Neural cell (in vitro differentiated cells): ENCODE results near the gene HUNK. TPM values are rescaled to one million over a fixed set of nuclear protein-coding genes. Genes with fewer than 3 reads are reported as not detected.
"Not testable (repeated sequence)": the region's sequence is repeated elsewhere in the genome, so short reads cannot be mapped to it uniquely, and the experiment has no call there.

Experiments
- H2AFZ ChIP-seq: fragments of 200-600, 300-800 bp; sonication (generic), shearing (Covaris generic); 2 replicates; pipeline ENCODE4 v1.6.0; 2014; ENCODE audit warnings: low read depth, mild to moderate bottlenecking, antibody characterized with exemption, low read length, moderate library complexity
- H3F3A ChIP-seq: fragments of 200-600 bp; shearing (Covaris generic); 2 replicates; pipeline ENCODE4 v1.6.1; 2016; ENCODE audit warnings: mild to moderate bottlenecking, moderate library complexity, mixed read lengths, antibody characterized with exemption, low read length; ENCODE audit not compliant: insufficient read depth, poor library complexity, severe bottlenecking
- H3K27ac ChIP-seq: fragments of 200-600, 300-800 bp; sonication (generic), shearing (Covaris generic); 2 replicates; pipeline ENCODE4 v1.5.1; 2014; ENCODE audit warnings: mild to moderate bottlenecking, low read length, moderate library complexity
- H3K27me3 ChIP-seq: fragments of 300-800, 200-600 bp; sonication (generic), shearing (Covaris generic); 2 replicates; pipeline ENCODE4 v1.6.0; 2014; ENCODE audit warnings: mild to moderate bottlenecking, low read depth, low read length, moderate library complexity; ENCODE audit not compliant: insufficient read depth
- H3K36me3 ChIP-seq: fragments of 300-800, 200-600 bp; sonication (generic), shearing (Covaris generic); 2 replicates; pipeline ENCODE4 v1.5.1; 2014; ENCODE audit warnings: mild to moderate bottlenecking, antibody characterized with exemption, low read length, moderate library complexity; ENCODE audit not compliant: insufficient read depth
- H3K4me2 ChIP-seq: fragments of 300-800, 200-600 bp; sonication (generic), shearing (Covaris generic); 2 replicates; pipeline ENCODE4 v1.6.0; 2014; ENCODE audit warnings: mild to moderate bottlenecking, low read length
- H3K4me3 ChIP-seq: fragments of 300-800, 200-600 bp; sonication (generic), shearing (Covaris generic); 2 replicates; pipeline ENCODE4 v1.5.1; 2014; ENCODE audit warnings: mild to moderate bottlenecking, low read length, moderate library complexity
- H3K79me2 ChIP-seq: fragments of 200-600 bp; shearing (Covaris generic); replicated peaks from 2 replicates; pipeline ENCODE4 v1.6.0; 2014; ENCODE audit warnings: mild to moderate bottlenecking, low read length, moderate library complexity; ENCODE audit not compliant: insufficient read depth
- H3K9ac ChIP-seq: fragments of 300-800, 200-600 bp; sonication (generic), shearing (Covaris generic); 2 replicates; pipeline ENCODE4 v1.6.1; 2016; ENCODE audit warnings: mild to moderate bottlenecking, low read length, mixed read lengths
- H3K9me2 ChIP-seq: fragments of 200-600 bp; shearing (Covaris generic); 2 replicates; pipeline ENCODE4 v1.6.1; 2016; ENCODE audit warnings: mild to moderate bottlenecking, low read length, mixed read lengths; ENCODE audit not compliant: insufficient read depth
- H3K9me3 ChIP-seq: fragments of 200-600, 300-800 bp; sonication (generic), shearing (Covaris generic); 2 replicates; pipeline ENCODE4 v1.6.1; 2016; ENCODE audit warnings: mild to moderate bottlenecking, mixed run types, low read length, moderate library complexity, mixed read lengths
- H4K20me1 ChIP-seq: fragments of 200-600 bp; shearing (Covaris generic); 2 replicates; pipeline ENCODE4 v1.6.1; 2016; ENCODE audit warnings: mild to moderate bottlenecking, mixed run types; ENCODE audit not compliant: insufficient read depth
- EP300 ChIP-seq: fragments of 450-650 bp; conservative IDR thresholded peaks from 2 replicates; pipeline ENCODE4 v1.6.1; 2014; ENCODE audit warnings: antibody characterized with exemption, mild to moderate bottlenecking, moderate library complexity; ENCODE audit not compliant: poor library complexity, severe bottlenecking
- EZH2 ChIP-seq: fragments of 200-600, 300-800 bp; shearing (Covaris generic), sonication (generic); IDR thresholded peaks from 2 replicates; pipeline ENCODE4 v1.6.1; 2014; ENCODE audit warnings: antibody characterized with exemption, low read length, borderline replicate concordance, mild to moderate bottlenecking; ENCODE audit not compliant: insufficient read depth, poor library complexity, severe bottlenecking
- MXI1 ChIP-seq: fragments of 450-650 bp; conservative IDR thresholded peaks from 2 replicates; pipeline ENCODE4 v1.6.1; 2014; ENCODE audit warnings: antibody characterized with exemption, mild to moderate bottlenecking; ENCODE audit not compliant: poor library complexity, severe bottlenecking
- POLR2AphosphoS5 ChIP-seq: IDR thresholded peaks from 2 replicates; pipeline ENCODE4 v1.6.1; 2012
- RAD21 ChIP-seq: fragments of 450-650 bp; conservative IDR thresholded peaks from 2 replicates; pipeline ENCODE4 v1.6.1; 2014; ENCODE audit warnings: antibody characterized with exemption, mild to moderate bottlenecking, moderate library complexity
- REST ChIP-seq: IDR thresholded peaks from 2 replicates; pipeline ENCODE4 v1.6.1; 2012; ENCODE audit warnings: borderline replicate concordance
- SMC3 ChIP-seq: fragments of 450-650 bp; conservative IDR thresholded peaks from 2 replicates; pipeline ENCODE4 v1.6.1; 2014; ENCODE audit warnings: antibody characterized with exemption, mild to moderate bottlenecking, moderate library complexity; ENCODE audit not compliant: poor library complexity
- TAF1 ChIP-seq: IDR thresholded peaks from 2 replicates; pipeline ENCODE4 v1.6.1; 2012; ENCODE audit warnings: low read depth
- polyA plus RNA-seq: library from polyadenylated mRNA; depleted of rRNA; stranded (reverse); fragments of >200 nt; gene quantifications from 2 replicates; pipeline ENCODE4 v1.2.3, GENCODE V29; 2014
- TF ChIP-seq, protein P1 (sequence below): fragments of 450-650 bp; IDR thresholded peaks from 2 replicates; pipeline ENCODE4 v1.5.1; 2014; ENCODE audit warnings: antibody characterized with exemption, mild to moderate bottlenecking, moderate library complexity; ENCODE audit not compliant: poor library complexity, severe bottlenecking

Gene HUNK
- polyA plus RNA-seq, 1 donor from 2014 or later: 9.3 TPM

DNA sequence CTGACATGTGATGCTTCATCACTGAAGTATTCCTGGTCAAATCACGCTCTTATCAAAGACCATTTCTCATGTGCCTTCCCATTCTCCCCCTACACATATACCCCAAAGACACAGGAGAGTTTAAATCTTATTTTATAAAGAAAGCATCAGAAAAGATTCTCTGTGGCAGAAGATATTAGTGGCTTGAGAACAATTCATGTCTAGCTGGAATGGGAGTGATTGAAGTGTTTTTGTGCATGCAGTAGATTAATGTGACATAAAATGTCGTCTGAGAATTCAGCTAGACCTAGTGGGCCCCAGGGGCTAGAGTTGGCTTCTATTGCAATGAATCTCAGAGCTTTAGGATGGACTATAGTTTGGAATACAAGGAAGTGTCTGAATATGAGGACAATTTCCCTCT, 163.9 kb downstream of the HUNK start:
- no peaks in the 10 kb centered on the region for H3K9me3 ChIP-seq
- H3K4me2 ChIP-seq: no peak overlapping the region
- no peak overlapping the region for H2AFZ ChIP-seq
- no peaks in the 10 kb centered on the region for H3F3A ChIP-seq
- no peak overlapping the region for H3K4me3 ChIP-seq
- no peaks in the 10 kb centered on the region for H3K27me3 ChIP-seq
- no peaks in the 10 kb centered on the region for H3K79me2 ChIP-seq
- no peaks in the 10 kb centered on the region for H3K9me2 ChIP-seq
- H3K27ac ChIP-seq: no peak overlapping the region
- TF ChIP-seq REST (no peak), POLR2AphosphoS5 (peak; percentile 51), TAF1 (no peak), EP300 (peak; percentile 46)
- TF ChIP-seq, protein P1, sequence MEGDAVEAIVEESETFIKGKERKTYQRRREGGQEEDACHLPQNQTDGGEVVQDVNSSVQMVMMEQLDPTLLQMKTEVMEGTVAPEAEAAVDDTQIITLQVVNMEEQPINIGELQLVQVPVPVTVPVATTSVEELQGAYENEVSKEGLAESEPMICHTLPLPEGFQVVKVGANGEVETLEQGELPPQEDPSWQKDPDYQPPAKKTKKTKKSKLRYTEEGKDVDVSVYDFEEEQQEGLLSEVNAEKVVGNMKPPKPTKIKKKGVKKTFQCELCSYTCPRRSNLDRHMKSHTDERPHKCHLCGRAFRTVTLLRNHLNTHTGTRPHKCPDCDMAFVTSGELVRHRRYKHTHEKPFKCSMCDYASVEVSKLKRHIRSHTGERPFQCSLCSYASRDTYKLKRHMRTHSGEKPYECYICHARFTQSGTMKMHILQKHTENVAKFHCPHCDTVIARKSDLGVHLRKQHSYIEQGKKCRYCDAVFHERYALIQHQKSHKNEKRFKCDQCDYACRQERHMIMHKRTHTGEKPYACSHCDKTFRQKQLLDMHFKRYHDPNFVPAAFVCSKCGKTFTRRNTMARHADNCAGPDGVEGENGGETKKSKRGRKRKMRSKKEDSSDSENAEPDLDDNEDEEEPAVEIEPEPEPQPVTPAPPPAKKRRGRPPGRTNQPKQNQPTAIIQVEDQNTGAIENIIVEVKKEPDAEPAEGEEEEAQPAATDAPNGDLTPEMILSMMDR: no peak
- no peak overlapping the region for H3K9ac ChIP-seq
- no peaks in the 10 kb centered on the region for H3K36me3 ChIP-seq
- H4K20me1 ChIP-seq: no peaks in the 10 kb centered on the region

DNA sequence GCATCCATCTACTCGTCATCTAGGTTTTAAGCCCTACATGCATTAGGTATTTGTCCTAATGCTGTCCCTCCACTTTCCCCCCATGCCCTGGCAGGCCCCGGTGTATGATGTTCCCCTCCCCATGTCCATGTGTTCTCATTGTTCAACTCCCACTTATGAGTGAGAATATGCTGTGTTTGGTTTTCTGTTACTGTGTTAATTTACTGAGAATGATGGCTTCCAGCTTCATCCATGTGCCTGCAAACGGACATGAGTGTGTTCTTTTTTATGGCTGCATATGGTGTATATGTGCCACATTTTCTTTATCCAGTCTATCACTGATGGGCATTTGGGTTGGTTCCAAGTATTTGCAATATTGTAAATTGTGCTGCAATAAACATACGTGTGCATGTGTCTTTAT, 165.9 kb downstream of the HUNK start:
- not testable (repeated sequence) for H3K9me2 ChIP-seq, H3K4me3 ChIP-seq, H4K20me1 ChIP-seq, H3K36me3 ChIP-seq, H3K9ac ChIP-seq, H3K27ac ChIP-seq, H3K79me2 ChIP-seq, H3K4me2 ChIP-seq, H2AFZ ChIP-seq, H3K9me3 ChIP-seq, H3K27me3 ChIP-seq, H3F3A ChIP-seq

GRCh38 chr21:32043458-32043857, 170.6 kb downstream of the HUNK start:
- H3K4me3 ChIP-seq: no peak overlapping the region
- H3K27me3 ChIP-seq: no peaks in the 10 kb centered on the region
- H3K27ac ChIP-seq: no peak overlapping the region
- TF ChIP-seq POLR2AphosphoS5 (no peak), EZH2 (no peak), REST (no peak), TAF1 (no peak), MXI1 (no peak), SMC3 (no peak), EP300 (no peak), RAD21 (no peak)
- TF ChIP-seq, protein P1: no peak
- H2AFZ ChIP-seq: no peak overlapping the region
- H3K9me3 ChIP-seq: no peaks in the 10 kb centered on the region
- H3K9ac ChIP-seq: no peak overlapping the region
- H3K79me2 ChIP-seq: no peaks in the 10 kb centered on the region
- no peaks in the 10 kb centered on the region for H4K20me1 ChIP-seq
- H3K4me2 ChIP-seq: no peak overlapping the region
- H3F3A ChIP-seq: no peaks in the 10 kb centered on the region
- no peaks in the 10 kb centered on the region for H3K36me3 ChIP-seq
- no peaks in the 10 kb centered on the region for H3K9me2 ChIP-seq
